ENCODE data around the gene STIMATE. TPM values are rescaled to one million over a fixed set of nuclear protein-coding genes. Genes with fewer than 3 reads are reported as not detected.
A peak's percentile ranks its signal among the peaks of the same experiment; 100 is the strongest.

STIMATE gene
- total RNA-seq, 1 experiment from 2014 or later = 25.0 TPM

- Histone ChIP-seq H3K4me2 (ENCODE audit: low read depth, low read length, poor library complexity, severe bottlenecking) (no peak overlapping the region), H3K4me3 (ENCODE audit: low read length) (no peak overlapping the region), H3K9ac (ENCODE audit: low read length) (no peak overlapping the region), H2AFZ (ENCODE audit: low read length) (no peak overlapping the region), H3K27me3 (ENCODE audit: low read length) (no peaks in the 10 kb centered on the region), H3K4me1 (ENCODE audit: low read length) (no peaks in the 10 kb centered on the region), H3K9me2 (replicated peaks; ENCODE audit: insufficient read depth, low read length) (no peaks in the 10 kb centered on the region), H3K36me3 (ENCODE audit: insufficient read depth, low read length) (no peaks in the 10 kb centered on the region), H3K27ac (ENCODE audit: low read length) (no peak overlapping the region), H3K9me3 (ENCODE audit: low read length) (no peaks in the 10 kb centered on the region), H3K79me2 (ENCODE audit: low read length) (peaks cover 10% of the 10 kb centered on the region; the same call in 1 of the 2 replicates), H4K20me1 (ENCODE audit: insufficient read depth, low read depth, low read length) (no peaks in the 10 kb centered on the region)
- no peak for DNase-seq
These were observed 39.5 kb downstream of the STIMATE start for GRCh38 chr3:52857864-52858263.

DNA sequence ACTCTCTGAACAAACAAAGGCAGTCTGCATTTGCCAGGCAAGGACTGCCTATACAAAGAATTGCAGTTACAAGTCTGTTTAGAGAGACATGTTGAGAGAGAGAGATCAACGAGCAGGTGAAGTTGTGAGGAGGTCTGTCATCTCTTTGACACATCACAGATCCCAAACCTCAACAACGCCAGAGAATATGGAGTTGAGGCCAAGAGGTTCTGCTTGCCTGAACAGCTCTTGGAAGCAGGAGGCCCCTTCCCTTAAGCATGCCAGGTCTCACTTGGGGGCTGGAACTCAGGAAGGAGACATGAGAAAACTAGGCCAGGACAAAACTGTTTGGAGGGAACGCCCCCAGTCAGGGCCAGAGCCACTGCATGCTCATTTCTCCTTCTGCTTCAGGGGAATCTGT, 40.2 kb downstream of the STIMATE start:
- Histone ChIP-seq H2AFZ (ENCODE audit: low read length) (no peak overlapping the region), H3K27ac (ENCODE audit: low read length) (no peak overlapping the region), H3K9me3 (ENCODE audit: low read length) (no peaks in the 10 kb centered on the region), H3K36me3 (ENCODE audit: insufficient read depth, low read length) (no peaks in the 10 kb centered on the region), H3K27me3 (ENCODE audit: low read length) (no peaks in the 10 kb centered on the region), H3K4me3 (ENCODE audit: low read length) (no peak overlapping the region), H3K9me2 (replicated peaks; ENCODE audit: insufficient read depth, low read length) (no peaks in the 10 kb centered on the region), H3K9ac (ENCODE audit: low read length) (no peak overlapping the region), H4K20me1 (ENCODE audit: insufficient read depth, low read depth, low read length) (no peaks in the 10 kb centered on the region), H3K4me1 (ENCODE audit: low read length) (no peaks in the 10 kb centered on the region), H3K79me2 (ENCODE audit: low read length) (peaks cover 6% of the 10 kb centered on the region; the same call in 1 of the 2 replicates), H3K4me2 (ENCODE audit: low read depth, low read length, poor library complexity, severe bottlenecking) (no peak overlapping the region)
- DNase-seq = no peak

GRCh38 chr3:52856666-52857065, 40.7 kb downstream of the STIMATE start:
- no peak overlapping the region for H2AFZ ChIP-seq (ENCODE audit: low read length)

GRCh38 chr3:52854013-52854412, 43.3 kb downstream of the STIMATE start:
- Histone ChIP-seq H3K79me2 (ENCODE audit: low read length) (peaks cover 4% of the 10 kb centered on the region; the same call in 1 of the 2 replicates), H3K36me3 (ENCODE audit: insufficient read depth, low read length) (peaks cover 3% of the 10 kb centered on the region; the same call in 1 of the 2 replicates), H3K4me1 (ENCODE audit: low read length) (no peaks in the 10 kb centered on the region), H3K9me3 (ENCODE audit: low read length) (no peaks in the 10 kb centered on the region), H3K9me2 (replicated peaks; ENCODE audit: insufficient read depth, low read length) (no peaks in the 10 kb centered on the region), H4K20me1 (ENCODE audit: insufficient read depth, low read depth, low read length) (no peaks in the 10 kb centered on the region), H3K4me2 (ENCODE audit: low read depth, low read length, poor library complexity, severe bottlenecking) (no peak overlapping the region), H3K27ac (ENCODE audit: low read length) (no peak overlapping the region), H3K9ac (ENCODE audit: low read length) (no peak overlapping the region), H3K27me3 (ENCODE audit: low read length) (no peaks in the 10 kb centered on the region), H2AFZ (ENCODE audit: low read length) (no peak overlapping the region), H3K4me3 (ENCODE audit: low read length) (no peak overlapping the region)
- DNase-seq = no peak

More at GRCh38 chr3:52856666-52857065, 40.7 kb downstream of the STIMATE start:
- H3K9me2 ChIP-seq (replicated peaks; ENCODE audit: insufficient read depth, low read length) = no peaks in the 10 kb centered on the region
- H3K27me3 ChIP-seq (ENCODE audit: low read length) = no peaks in the 10 kb centered on the region
- H3K4me2 ChIP-seq (ENCODE audit: low read depth, low read length, poor library complexity, severe bottlenecking) = no peak overlapping the region
- H3K79me2 ChIP-seq (ENCODE audit: low read length) = peaks cover 6% of the 10 kb centered on the region; the same call in 1 of the 2 replicates
- H3K27ac ChIP-seq (ENCODE audit: low read length) = no peak overlapping the region
- no peak overlapping the region for H3K9ac ChIP-seq (ENCODE audit: low read length)
- H3K4me3 ChIP-seq (ENCODE audit: low read length) = no peak overlapping the region
- no peaks in the 10 kb centered on the region for H4K20me1 ChIP-seq (ENCODE audit: insufficient read depth, low read depth, low read length)
- no peak for DNase-seq
- peaks cover 3% of the 10 kb centered on the region; the same call in 1 of the 2 replicates for H3K36me3 ChIP-seq (ENCODE audit: insufficient read depth, low read length)
- H3K4me1 ChIP-seq (ENCODE audit: low read length) = no peaks in the 10 kb centered on the region
- H3K9me3 ChIP-seq (ENCODE audit: low read length) = no peaks in the 10 kb centered on the region

- no peaks in the 10 kb centered on the region for H3K9me2 ChIP-seq (replicated peaks; ENCODE audit: insufficient read depth, low read length)
- no peaks in the 10 kb centered on the region for H4K20me1 ChIP-seq (ENCODE audit: insufficient read depth, low read depth, low read length)
- H3K9ac ChIP-seq (ENCODE audit: low read length) = no peak overlapping the region
- no peaks in the 10 kb centered on the region for H3K4me1 ChIP-seq (ENCODE audit: low read length)
- H3K36me3 ChIP-seq (ENCODE audit: insufficient read depth, low read length) = peaks cover 3% of the 10 kb centered on the region; the same call in 1 of the 2 replicates
- no peak overlapping the region for H3K27ac ChIP-seq (ENCODE audit: low read length)
- no peaks in the 10 kb centered on the region for H3K27me3 ChIP-seq (ENCODE audit: low read length)
- no peak for DNase-seq
- H3K79me2 ChIP-seq (ENCODE audit: low read length) = peaks cover 4% of the 10 kb centered on the region; the same call in 1 of the 2 replicates
- no peaks in the 10 kb centered on the region for H3K9me3 ChIP-seq (ENCODE audit: low read length)
- H2AFZ ChIP-seq (ENCODE audit: low read length) = no peak overlapping the region
- no peak overlapping the region for H3K4me2 ChIP-seq (ENCODE audit: low read depth, low read length, poor library complexity, severe bottlenecking)
- H3K4me3 ChIP-seq (ENCODE audit: low read length) = no peak overlapping the region
These were observed 44.9 kb downstream of the STIMATE start for GRCh38 chr3:52852419-52852818.

GRCh38 chr3:52851348-52851747, 46.0 kb downstream of the STIMATE start:
- Histone ChIP-seq H4K20me1 (ENCODE audit: insufficient read depth, low read depth, low read length) (no peaks in the 10 kb centered on the region), H3K9ac (ENCODE audit: low read length) (no peak overlapping the region), H3K4me1 (ENCODE audit: low read length) (no peaks in the 10 kb centered on the region), H2AFZ (ENCODE audit: low read length) (no peak overlapping the region), H3K9me3 (ENCODE audit: low read length) (no peaks in the 10 kb centered on the region), H3K27ac (ENCODE audit: low read length) (no peak overlapping the region), H3K9me2 (replicated peaks; ENCODE audit: insufficient read depth, low read length) (no peaks in the 10 kb centered on the region), H3K27me3 (ENCODE audit: low read length) (no peaks in the 10 kb centered on the region), H3K4me2 (ENCODE audit: low read depth, low read length, poor library complexity, severe bottlenecking) (no peak overlapping the region), H3K36me3 (ENCODE audit: insufficient read depth, low read length) (peaks cover 3% of the 10 kb centered on the region; the same call in 1 of the 2 replicates), H3K4me3 (ENCODE audit: low read length) (no peak overlapping the region), H3K79me2 (ENCODE audit: low read length) (no peaks in the 10 kb centered on the region)
- peak; percentile 78 for DNase-seq

DNA sequence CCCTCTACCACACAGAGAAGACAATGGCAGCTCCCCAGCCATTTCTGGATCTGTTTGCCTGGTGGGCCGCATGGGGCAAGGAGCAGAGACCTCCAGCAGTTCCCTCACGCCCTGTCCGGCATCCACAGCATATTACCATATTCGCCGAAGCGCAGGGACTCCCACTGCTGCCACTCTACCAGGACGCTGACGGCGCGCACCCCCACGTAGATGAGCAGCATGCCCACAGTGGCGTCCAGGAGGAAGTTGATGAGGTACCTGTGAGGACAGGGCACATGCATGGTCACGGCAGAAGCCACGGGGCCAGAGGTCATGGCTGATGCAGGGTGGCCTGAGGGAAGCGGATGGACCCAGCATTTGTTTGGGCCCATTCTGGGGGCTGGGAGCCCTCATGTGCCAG, 47.7 kb downstream of the STIMATE start:
- Histone ChIP-seq H3K27ac (ENCODE audit: low read length) (no peak overlapping the region), H4K20me1 (ENCODE audit: insufficient read depth, low read depth, low read length) (no peaks in the 10 kb centered on the region), H3K4me3 (ENCODE audit: low read length) (no peak overlapping the region), H3K27me3 (ENCODE audit: low read length) (no peaks in the 10 kb centered on the region), H3K9me3 (ENCODE audit: low read length) (no peaks in the 10 kb centered on the region), H2AFZ (ENCODE audit: low read length) (no peak overlapping the region), H3K9me2 (replicated peaks; ENCODE audit: insufficient read depth, low read length) (no peaks in the 10 kb centered on the region), H3K4me2 (ENCODE audit: low read depth, low read length, poor library complexity, severe bottlenecking) (no peak overlapping the region), H3K79me2 (ENCODE audit: low read length) (no peaks in the 10 kb centered on the region), H3K9ac (ENCODE audit: low read length) (no peak overlapping the region), H3K36me3 (ENCODE audit: insufficient read depth, low read length) (peaks cover 3% of the 10 kb centered on the region; the same call in 1 of the 2 replicates), H3K4me1 (ENCODE audit: low read length) (no peaks in the 10 kb centered on the region)
- DNase-seq = no peak

GRCh38 chr3:52848617-52849016, 48.7 kb downstream of the STIMATE start:
- Histone ChIP-seq H3K4me2 (ENCODE audit: low read depth, low read length, poor library complexity, severe bottlenecking) (no peak overlapping the region), H3K36me3 (ENCODE audit: insufficient read depth, low read length) (peaks cover 3% of the 10 kb centered on the region; the same call in 1 of the 2 replicates), H3K9me2 (replicated peaks; ENCODE audit: insufficient read depth, low read length) (no peaks in the 10 kb centered on the region), H4K20me1 (ENCODE audit: insufficient read depth, low read depth, low read length) (no peaks in the 10 kb centered on the region), H3K9ac (ENCODE audit: low read length) (no peak overlapping the region), H3K4me1 (ENCODE audit: low read length) (no peaks in the 10 kb centered on the region), H3K4me3 (ENCODE audit: low read length) (no peak overlapping the region), H3K9me3 (ENCODE audit: low read length) (no peaks in the 10 kb centered on the region), H3K27ac (ENCODE audit: low read length) (no peak overlapping the region), H2AFZ (ENCODE audit: low read length) (no peak overlapping the region), H3K79me2 (ENCODE audit: low read length) (no peaks in the 10 kb centered on the region), H3K27me3 (ENCODE audit: low read length) (no peaks in the 10 kb centered on the region)
- DNase-seq = no peak
